WTC11 (cell line): ENCODE results near the gene RAD18. TPM values are rescaled to one million over a fixed set of nuclear protein-coding genes. Genes with fewer than 3 reads are reported as not detected.

Experiments
- ATAC-seq: fragments of 200-7000 bp; cut with Tn5 transposase; 2 replicates; pipeline ENCODE4 v1.10.0; 2021; ENCODE audit warnings: mild to moderate bottlenecking, moderate library complexity
- CTCF ChIA-PET: fragments of 300-600 bp; sonication (Branson Sonifier 250); formaldehyde crosslinking; loops from one replicate; lab custom pipeline; 2021; ENCODE audit warnings: antibody characterized with exemption; lab: Charles Lee
- POLR2A ChIA-PET: fragments of 350-600 bp; sonication (Branson Sonifier 250); formaldehyde crosslinking; loops from one replicate; lab custom pipeline; 2021; ENCODE audit warnings: antibody characterized with exemption; lab: Charles Lee
- DNase-seq: peaks from one replicate; pipeline ENCODE4 v3.0.0; 2021; ENCODE audit warnings: low spot score
- H3K27ac Mint-ChIP-seq: 2 replicates; pipeline ENCODE4 v1.8.0; 2021; ENCODE audit warnings: mixed read lengths
- H3K27me3 Mint-ChIP-seq: 2 replicates; pipeline ENCODE4 v1.8.0; 2021; ENCODE audit warnings: low read depth, mild to moderate bottlenecking, moderate library complexity, mixed read lengths
- H3K36me3 Mint-ChIP-seq: 2 replicates; pipeline ENCODE4 v1.8.0; 2021; ENCODE audit warnings: mixed read lengths
- H3K4me1 Mint-ChIP-seq: 2 replicates; pipeline ENCODE4 v1.8.0; 2022; ENCODE audit warnings: mixed read lengths
- H3K4me3 Mint-ChIP-seq: 2 replicates; pipeline ENCODE4 v1.8.0; 2021; ENCODE audit warnings: mild to moderate bottlenecking, moderate library complexity, mixed read lengths
- H3K9me3 Mint-ChIP-seq: 2 replicates; pipeline ENCODE4 v1.8.0; 2021; ENCODE audit warnings: mixed read lengths
- CBFB ChIP-seq: sonication (generic); formaldehyde crosslinking; IDR thresholded peaks from 2 replicates; pipeline ENCODE4 v1.8.1; 2022; ENCODE audit warnings: mild to moderate bottlenecking, low read depth, missing genetic modification reagents
- KAT7 ChIP-seq: sonication (generic); formaldehyde crosslinking; IDR thresholded peaks from 2 replicates; pipeline ENCODE4 v1.8.1; 2023; ENCODE audit warnings: missing genetic modification reagents, mild to moderate bottlenecking, borderline replicate concordance
- NFYB ChIP-seq: sonication (generic); formaldehyde crosslinking; conservative IDR thresholded peaks from 2 replicates; pipeline ENCODE4 v1.8.0; 2022; ENCODE audit warnings: low read depth, missing genetic modification reagents
- NR1H2 ChIP-seq: sonication (generic); formaldehyde crosslinking; IDR thresholded peaks from 2 replicates; pipeline ENCODE4 v1.9.0; 2021; ENCODE audit warnings: mild to moderate bottlenecking, moderate library complexity, missing genetic modification reagents
- SMAD3 ChIP-seq: sonication (generic); formaldehyde crosslinking; IDR thresholded peaks from 2 replicates; pipeline ENCODE4 v1.8.0; 2022; ENCODE audit warnings: missing genetic modification reagents, mild to moderate bottlenecking, borderline replicate concordance
- SP1 ChIP-seq: sonication (generic); formaldehyde crosslinking; conservative IDR thresholded peaks from 2 replicates; pipeline ENCODE4 v1.8.1; 2022; ENCODE audit warnings: missing genetic modification reagents
- TP53 ChIP-seq: sonication (generic); formaldehyde crosslinking; IDR thresholded peaks from 2 replicates; pipeline ENCODE4 v1.8.1; 2023; ENCODE audit warnings: mild to moderate bottlenecking, missing genetic modification reagents
- ZNF671 ChIP-seq: fragments of 250-450 bp; sonication (Bioruptor Pico); IDR thresholded peaks from 2 replicates; pipeline ENCODE4 v1.8.0; 2021; ENCODE audit warnings: mild to moderate bottlenecking
- total RNA-seq: library from RNA; stranded (reverse); gene quantifications from 3 replicates; pipeline ENCODE4 v1.2.3, GENCODE V29; 2021
- TF ChIP-seq, protein P1 (sequence below): sonication (generic); formaldehyde crosslinking; IDR thresholded peaks from 2 replicates; pipeline ENCODE4 v1.8.1; 2023; ENCODE audit warnings: mild to moderate bottlenecking, missing genetic modification reagents, borderline replicate concordance
- TF ChIP-seq, protein P2 (sequence below): sonication (generic); formaldehyde crosslinking; IDR thresholded peaks from 2 replicates; pipeline ENCODE4 v1.8.1; 2022; ENCODE audit warnings: mild to moderate bottlenecking, missing genetic modification reagents, moderate library complexity, borderline replicate concordance
- TF ChIP-seq, protein P3 (sequence below): sonication (generic); formaldehyde crosslinking; conservative IDR thresholded peaks from 2 replicates; pipeline ENCODE4 v1.8.1; 2023; ENCODE audit warnings: mild to moderate bottlenecking, low read depth, missing genetic modification reagents, moderate library complexity
- TF ChIP-seq, protein P4 (sequence below): sonication (generic); formaldehyde crosslinking; IDR thresholded peaks from 2 replicates; pipeline ENCODE4 v1.8.1; 2022; ENCODE audit warnings: missing genetic modification reagents, borderline replicate concordance
- TF ChIP-seq, protein P5 (sequence below): sonication (generic); formaldehyde crosslinking; IDR thresholded peaks from 2 replicates; pipeline ENCODE4 v1.8.0; 2022; ENCODE audit warnings: mild to moderate bottlenecking, missing genetic modification reagents
- TF ChIP-seq, protein P6 (sequence below): fragments of 250-450 bp; sonication (Bioruptor Pico); IDR thresholded peaks from 2 replicates; pipeline ENCODE4 v1.8.0; 2021; ENCODE audit warnings: mild to moderate bottlenecking
- TF ChIP-seq, protein P7 (sequence below): sonication (generic); formaldehyde crosslinking; IDR thresholded peaks from 2 replicates; pipeline ENCODE4 v1.8.0; 2022; ENCODE audit warnings: missing genetic modification reagents
- TF ChIP-seq, protein P8 (sequence below): sonication (generic); formaldehyde crosslinking; IDR thresholded peaks from 2 replicates; pipeline ENCODE4 v1.8.1; 2023; ENCODE audit warnings: mild to moderate bottlenecking, missing genetic modification reagents

The RAD18 gene
- total RNA-seq, 1 experiment from 2014 or later: 24.4 TPM

DNA sequence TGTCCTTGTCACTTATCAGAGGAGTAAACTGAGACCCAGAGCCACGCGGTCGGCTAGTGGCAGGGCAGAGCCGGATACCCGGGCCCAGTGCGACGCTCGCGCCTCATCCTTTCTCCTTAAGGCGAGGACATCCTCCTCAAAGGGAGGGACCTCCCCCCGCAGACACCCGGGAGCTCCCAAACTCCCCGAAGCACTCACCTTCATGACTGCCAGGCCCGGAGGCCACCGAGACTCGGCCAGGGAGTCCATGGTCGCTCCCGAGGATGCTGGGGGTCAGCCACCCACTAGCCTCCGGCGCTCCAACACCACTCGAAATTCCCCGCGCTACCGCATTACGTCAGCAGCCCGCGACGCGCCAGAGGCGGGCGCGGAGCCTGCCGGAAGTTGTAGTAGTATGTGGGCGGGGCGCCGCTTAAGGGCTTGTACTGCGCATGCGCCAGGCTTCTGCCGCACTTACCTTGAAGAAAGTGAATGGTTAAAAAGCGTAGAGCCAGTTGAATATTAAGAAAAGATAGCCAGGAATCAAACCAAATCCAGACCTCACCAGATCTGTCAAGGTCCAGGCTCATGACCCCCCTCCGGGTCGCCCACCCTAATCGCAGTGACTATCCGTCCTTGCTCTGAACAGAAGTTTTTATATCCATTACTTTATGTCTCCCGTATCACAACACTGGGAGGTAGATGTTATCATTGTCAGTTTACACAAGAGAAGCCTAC lies at the start of gene RAD18 (continued):
- TF ChIP-seq, protein P1, sequence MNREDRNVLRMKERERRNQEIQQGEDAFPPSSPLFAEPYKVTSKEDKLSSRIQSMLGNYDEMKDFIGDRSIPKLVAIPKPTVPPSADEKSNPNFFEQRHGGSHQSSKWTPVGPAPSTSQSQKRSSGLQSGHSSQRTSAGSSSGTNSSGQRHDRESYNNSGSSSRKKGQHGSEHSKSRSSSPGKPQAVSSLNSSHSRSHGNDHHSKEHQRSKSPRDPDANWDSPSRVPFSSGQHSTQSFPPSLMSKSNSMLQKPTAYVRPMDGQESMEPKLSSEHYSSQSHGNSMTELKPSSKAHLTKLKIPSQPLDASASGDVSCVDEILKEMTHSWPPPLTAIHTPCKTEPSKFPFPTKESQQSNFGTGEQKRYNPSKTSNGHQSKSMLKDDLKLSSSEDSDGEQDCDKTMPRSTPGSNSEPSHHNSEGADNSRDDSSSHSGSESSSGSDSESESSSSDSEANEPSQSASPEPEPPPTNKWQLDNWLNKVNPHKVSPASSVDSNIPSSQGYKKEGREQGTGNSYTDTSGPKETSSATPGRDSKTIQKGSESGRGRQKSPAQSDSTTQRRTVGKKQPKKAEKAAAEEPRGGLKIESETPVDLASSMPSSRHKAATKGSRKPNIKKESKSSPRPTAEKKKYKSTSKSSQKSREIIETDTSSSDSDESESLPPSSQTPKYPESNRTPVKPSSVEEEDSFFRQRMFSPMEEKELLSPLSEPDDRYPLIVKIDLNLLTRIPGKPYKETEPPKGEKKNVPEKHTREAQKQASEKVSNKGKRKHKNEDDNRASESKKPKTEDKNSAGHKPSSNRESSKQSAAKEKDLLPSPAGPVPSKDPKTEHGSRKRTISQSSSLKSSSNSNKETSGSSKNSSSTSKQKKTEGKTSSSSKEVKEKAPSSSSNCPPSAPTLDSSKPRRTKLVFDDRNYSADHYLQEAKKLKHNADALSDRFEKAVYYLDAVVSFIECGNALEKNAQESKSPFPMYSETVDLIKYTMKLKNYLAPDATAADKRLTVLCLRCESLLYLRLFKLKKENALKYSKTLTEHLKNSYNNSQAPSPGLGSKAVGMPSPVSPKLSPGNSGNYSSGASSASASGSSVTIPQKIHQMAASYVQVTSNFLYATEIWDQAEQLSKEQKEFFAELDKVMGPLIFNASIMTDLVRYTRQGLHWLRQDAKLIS (CRISPR knock-in tag): no peak
- TF ChIP-seq, protein P2, sequence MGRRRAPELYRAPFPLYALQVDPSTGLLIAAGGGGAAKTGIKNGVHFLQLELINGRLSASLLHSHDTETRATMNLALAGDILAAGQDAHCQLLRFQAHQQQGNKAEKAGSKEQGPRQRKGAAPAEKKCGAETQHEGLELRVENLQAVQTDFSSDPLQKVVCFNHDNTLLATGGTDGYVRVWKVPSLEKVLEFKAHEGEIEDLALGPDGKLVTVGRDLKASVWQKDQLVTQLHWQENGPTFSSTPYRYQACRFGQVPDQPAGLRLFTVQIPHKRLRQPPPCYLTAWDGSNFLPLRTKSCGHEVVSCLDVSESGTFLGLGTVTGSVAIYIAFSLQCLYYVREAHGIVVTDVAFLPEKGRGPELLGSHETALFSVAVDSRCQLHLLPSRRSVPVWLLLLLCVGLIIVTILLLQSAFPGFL: no peak
- no peak for TF ChIP-seq CBFB (CRISPR knock-in tag)
- TF ChIP-seq NR1H2: no peak
- TF ChIP-seq SP1 (CRISPR knock-in tag): peak; percentile 73
- TF ChIP-seq, protein P3, sequence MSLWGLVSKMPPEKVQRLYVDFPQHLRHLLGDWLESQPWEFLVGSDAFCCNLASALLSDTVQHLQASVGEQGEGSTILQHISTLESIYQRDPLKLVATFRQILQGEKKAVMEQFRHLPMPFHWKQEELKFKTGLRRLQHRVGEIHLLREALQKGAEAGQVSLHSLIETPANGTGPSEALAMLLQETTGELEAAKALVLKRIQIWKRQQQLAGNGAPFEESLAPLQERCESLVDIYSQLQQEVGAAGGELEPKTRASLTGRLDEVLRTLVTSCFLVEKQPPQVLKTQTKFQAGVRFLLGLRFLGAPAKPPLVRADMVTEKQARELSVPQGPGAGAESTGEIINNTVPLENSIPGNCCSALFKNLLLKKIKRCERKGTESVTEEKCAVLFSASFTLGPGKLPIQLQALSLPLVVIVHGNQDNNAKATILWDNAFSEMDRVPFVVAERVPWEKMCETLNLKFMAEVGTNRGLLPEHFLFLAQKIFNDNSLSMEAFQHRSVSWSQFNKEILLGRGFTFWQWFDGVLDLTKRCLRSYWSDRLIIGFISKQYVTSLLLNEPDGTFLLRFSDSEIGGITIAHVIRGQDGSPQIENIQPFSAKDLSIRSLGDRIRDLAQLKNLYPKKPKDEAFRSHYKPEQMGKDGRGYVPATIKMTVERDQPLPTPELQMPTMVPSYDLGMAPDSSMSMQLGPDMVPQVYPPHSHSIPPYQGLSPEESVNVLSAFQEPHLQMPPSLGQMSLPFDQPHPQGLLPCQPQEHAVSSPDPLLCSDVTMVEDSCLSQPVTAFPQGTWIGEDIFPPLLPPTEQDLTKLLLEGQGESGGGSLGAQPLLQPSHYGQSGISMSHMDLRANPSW (CRISPR knock-in tag): no peak
- TF ChIP-seq, protein P4, sequence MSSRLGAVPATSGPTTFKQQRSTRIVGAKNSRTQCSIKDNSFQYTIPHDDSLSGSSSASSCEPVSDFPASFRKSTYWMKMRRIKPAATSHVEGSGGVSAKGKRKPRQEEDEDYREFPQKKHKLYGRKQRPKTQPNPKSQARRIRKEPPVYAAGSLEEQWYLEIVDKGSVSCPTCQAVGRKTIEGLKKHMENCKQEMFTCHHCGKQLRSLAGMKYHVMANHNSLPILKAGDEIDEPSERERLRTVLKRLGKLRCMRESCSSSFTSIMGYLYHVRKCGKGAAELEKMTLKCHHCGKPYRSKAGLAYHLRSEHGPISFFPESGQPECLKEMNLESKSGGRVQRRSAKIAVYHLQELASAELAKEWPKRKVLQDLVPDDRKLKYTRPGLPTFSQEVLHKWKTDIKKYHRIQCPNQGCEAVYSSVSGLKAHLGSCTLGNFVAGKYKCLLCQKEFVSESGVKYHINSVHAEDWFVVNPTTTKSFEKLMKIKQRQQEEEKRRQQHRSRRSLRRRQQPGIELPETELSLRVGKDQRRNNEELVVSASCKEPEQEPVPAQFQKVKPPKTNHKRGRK (CRISPR knock-in tag): no peak
- TF ChIP-seq NFYB (CRISPR knock-in tag): no peak

DNA sequence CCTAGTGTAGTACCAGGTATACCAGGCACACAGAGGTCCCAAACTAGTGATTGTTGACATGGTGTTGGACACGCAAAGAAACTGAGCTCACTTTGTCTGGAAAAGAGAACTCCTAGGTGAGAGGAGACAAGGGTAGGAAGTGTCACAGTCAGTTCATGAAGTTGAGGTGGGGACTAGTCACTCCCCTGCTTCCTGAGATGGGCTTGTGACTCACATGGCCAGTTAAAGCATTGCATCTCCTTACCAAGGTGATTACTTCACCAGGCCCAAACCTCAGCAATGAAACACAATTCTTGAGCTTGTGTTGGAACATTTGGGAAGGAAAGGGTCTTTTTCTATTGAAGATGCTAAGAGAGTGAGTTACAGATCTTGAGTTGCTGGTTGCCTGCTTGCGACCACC lies 49.2 kb upstream of the RAD18 start:
- no peak overlapping the region for H3K4me3 Mint-ChIP-seq
- H3K27ac Mint-ChIP-seq: no peak overlapping the region
- TF ChIP-seq, protein P5, sequence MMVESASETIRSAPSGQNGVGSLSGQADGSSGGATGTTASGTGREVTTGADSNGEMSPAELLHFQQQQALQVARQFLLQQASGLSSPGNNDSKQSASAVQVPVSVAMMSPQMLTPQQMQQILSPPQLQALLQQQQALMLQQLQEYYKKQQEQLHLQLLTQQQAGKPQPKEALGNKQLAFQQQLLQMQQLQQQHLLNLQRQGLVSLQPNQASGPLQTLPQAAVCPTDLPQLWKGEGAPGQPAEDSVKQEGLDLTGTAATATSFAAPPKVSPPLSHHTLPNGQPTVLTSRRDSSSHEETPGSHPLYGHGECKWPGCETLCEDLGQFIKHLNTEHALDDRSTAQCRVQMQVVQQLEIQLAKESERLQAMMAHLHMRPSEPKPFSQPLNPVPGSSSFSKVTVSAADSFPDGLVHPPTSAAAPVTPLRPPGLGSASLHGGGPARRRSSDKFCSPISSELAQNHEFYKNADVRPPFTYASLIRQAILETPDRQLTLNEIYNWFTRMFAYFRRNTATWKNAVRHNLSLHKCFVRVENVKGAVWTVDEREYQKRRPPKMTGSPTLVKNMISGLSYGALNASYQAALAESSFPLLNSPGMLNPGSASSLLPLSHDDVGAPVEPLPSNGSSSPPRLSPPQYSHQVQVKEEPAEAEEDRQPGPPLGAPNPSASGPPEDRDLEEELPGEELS (CRISPR knock-in tag): no peak
- TF ChIP-seq, protein P6, sequence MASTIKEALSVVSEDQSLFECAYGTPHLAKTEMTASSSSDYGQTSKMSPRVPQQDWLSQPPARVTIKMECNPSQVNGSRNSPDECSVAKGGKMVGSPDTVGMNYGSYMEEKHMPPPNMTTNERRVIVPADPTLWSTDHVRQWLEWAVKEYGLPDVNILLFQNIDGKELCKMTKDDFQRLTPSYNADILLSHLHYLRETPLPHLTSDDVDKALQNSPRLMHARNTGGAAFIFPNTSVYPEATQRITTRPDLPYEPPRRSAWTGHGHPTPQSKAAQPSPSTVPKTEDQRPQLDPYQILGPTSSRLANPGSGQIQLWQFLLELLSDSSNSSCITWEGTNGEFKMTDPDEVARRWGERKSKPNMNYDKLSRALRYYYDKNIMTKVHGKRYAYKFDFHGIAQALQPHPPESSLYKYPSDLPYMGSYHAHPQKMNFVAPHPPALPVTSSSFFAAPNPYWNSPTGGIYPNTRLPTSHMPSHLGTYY: no peak
- TF ChIP-seq, protein P7, sequence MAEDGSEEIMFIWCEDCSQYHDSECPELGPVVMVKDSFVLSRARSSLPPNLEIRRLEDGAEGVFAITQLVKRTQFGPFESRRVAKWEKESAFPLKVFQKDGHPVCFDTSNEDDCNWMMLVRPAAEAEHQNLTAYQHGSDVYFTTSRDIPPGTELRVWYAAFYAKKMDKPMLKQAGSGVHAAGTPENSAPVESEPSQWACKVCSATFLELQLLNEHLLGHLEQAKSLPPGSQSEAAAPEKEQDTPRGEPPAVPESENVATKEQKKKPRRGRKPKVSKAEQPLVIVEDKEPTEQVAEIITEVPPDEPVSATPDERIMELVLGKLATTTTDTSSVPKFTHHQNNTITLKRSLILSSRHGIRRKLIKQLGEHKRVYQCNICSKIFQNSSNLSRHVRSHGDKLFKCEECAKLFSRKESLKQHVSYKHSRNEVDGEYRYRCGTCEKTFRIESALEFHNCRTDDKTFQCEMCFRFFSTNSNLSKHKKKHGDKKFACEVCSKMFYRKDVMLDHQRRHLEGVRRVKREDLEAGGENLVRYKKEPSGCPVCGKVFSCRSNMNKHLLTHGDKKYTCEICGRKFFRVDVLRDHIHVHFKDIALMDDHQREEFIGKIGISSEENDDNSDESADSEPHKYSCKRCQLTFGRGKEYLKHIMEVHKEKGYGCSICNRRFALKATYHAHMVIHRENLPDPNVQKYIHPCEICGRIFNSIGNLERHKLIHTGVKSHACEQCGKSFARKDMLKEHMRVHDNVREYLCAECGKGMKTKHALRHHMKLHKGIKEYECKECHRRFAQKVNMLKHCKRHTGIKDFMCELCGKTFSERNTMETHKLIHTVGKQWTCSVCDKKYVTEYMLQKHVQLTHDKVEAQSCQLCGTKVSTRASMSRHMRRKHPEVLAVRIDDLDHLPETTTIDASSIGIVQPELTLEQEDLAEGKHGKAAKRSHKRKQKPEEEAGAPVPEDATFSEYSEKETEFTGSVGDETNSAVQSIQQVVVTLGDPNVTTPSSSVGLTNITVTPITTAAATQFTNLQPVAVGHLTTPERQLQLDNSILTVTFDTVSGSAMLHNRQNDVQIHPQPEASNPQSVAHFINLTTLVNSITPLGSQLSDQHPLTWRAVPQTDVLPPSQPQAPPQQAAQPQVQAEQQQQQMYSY (CRISPR knock-in tag): no peak
- TF ChIP-seq, protein P8, sequence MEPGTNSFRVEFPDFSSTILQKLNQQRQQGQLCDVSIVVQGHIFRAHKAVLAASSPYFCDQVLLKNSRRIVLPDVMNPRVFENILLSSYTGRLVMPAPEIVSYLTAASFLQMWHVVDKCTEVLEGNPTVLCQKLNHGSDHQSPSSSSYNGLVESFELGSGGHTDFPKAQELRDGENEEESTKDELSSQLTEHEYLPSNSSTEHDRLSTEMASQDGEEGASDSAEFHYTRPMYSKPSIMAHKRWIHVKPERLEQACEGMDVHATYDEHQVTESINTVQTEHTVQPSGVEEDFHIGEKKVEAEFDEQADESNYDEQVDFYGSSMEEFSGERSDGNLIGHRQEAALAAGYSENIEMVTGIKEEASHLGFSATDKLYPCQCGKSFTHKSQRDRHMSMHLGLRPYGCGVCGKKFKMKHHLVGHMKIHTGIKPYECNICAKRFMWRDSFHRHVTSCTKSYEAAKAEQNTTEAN (CRISPR knock-in tag): no peak
- TF ChIP-seq TP53 (CRISPR knock-in tag): no peak
- TF ChIP-seq KAT7 (CRISPR knock-in tag): no peak
- TF ChIP-seq ZNF671 (CRISPR knock-in tag): no peak
- TF ChIP-seq SMAD3 (CRISPR knock-in tag): no peak
- TF ChIP-seq, all 79 proteins: peak for 0
- no peak for DNase-seq
- Mint-ChIP-seq H3K36me3 (0 out of 2 replicates have a peak, but pooled peaks cover 7% of the 10 kb centered on the region), H3K9me3 (peaks cover 10% of the 10 kb centered on the region), H3K27me3 (no peaks in the 10 kb centered on the region), H3K4me1 (peaks cover 9% of the 10 kb centered on the region)
- ChIA-PET POLR2A (no interaction called here), CTCF (interaction anchor here (1.4 to 3.6 kb wide), 2 partner anchors 25 to 99 kb away, joined by 3 to 27 read pairs; no protein-coding TSS in a partner anchor)
- no peak for ATAC-seq
